RPMI7951 (cell line): ENCODE data around the gene CDC42BPB. TPM values are rescaled to one million over a fixed set of nuclear protein-coding genes. Genes with fewer than 3 reads are reported as not detected.

Experiments used
- DNase-seq: peaks from one replicate; pipeline ENCODE4 v3.0.0-alpha.2; 2012; ENCODE audit warnings: low read depth
- total RNA-seq: library from RNA; depleted of rRNA; stranded (reverse); fragments of >200 nt; shearing (Covaris generic); gene quantifications from 2 replicates; pipeline ENCODE4 v1.2.3, GENCODE V29; 2014

CDC42BPB gene
- total RNA-seq, 1 experiment from 2014 or later = 22.0 TPM

DNA sequence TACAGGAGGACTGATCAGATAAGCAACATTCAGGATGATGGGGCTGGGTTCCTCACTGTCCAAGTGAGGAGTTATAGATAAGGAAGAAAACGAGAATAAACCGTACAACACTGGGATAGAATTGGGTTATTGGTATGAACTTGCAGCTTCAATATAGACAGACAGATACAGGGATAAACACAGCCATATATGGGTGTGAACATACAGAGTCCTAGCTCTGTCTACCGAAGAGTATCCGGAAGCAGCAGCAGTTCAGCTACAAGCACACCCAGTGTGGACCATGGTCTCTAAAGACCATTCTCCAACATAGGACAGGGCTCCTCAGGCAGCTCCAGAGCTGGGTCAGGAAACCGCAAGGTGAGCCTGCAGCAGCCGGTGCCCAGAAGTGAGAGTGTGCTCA lies 40.8 kb downstream of the CDC42BPB start:
- DNase-seq = no peak

DNA sequence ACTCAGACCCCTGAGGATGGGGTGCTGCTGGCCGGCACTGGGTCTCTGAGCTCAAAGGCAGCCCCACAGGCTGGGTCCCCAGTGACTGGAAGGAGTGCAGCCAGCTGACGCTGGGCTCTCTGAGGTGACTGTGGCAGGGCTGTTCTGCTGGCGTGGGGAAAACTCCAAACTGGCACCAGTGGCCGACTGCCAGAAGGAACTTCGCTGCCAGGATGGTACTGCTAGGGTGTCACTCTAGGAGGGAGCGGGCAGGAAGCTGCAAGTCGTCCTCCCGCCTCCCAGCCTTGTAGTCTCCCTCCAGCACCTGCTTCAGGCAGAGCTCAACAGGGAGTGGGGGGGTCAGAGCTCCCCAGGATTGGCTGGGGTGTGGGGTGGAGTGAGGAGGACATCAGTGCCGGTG lies 41.3 kb downstream of the CDC42BPB start:
- no peak for DNase-seq

DNA sequence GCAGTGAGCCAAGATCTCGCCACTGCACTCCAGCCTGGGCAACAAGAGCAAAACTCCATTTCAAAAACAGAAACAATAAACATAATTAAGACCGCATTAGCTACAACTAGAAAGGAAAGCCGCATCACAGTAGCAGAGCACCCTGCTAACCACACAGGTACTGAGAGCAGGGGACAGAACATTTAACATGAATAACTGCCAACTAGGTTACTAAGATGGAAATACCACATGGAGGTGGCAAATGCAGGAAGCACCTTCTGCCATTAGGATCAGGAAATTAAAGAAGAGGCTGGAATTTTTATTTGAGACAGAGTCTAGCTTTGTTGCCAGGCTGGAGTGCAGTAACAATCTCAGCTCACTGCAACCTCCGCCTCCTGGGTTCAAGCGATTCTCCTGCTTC lies 41.9 kb downstream of the CDC42BPB start:
- no peak for DNase-seq

DNA sequence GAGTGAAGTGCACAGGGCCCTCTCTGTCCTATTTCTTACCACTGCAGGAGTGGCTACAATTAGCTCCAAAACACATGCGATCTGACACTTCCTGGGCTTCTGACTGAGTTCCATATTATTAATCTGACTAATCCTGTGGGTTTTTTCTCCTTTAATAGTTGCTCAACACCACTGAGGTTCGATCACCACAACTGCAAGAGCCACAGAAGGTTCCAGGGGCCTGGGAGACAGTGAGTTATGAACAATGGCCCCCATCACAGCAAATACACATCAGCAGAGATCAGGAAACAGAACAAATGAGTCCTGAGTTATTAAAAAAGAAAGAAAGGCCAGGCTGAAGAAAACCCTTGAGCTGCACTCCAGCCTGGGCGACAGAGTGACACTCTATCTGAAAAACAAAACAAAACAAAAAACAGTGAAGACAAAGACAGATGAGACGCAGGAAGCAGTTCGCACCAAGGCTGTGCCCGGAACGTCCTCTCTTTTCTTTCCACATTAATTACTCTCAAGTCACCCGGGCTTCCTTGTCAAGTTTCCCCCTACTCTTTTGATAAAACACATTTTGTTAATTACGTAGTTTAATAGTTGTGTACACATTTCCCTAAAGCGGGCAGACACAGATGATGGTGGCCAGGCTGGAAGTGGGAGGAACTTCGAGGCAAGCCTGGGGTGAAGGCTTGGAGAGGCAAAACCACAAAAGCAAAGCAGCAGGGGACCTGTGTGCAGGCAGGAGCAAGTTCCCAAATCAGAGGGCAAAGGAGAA lies 42.7 kb downstream of the CDC42BPB start:
- DNase-seq = peak; percentile 31

DNA sequence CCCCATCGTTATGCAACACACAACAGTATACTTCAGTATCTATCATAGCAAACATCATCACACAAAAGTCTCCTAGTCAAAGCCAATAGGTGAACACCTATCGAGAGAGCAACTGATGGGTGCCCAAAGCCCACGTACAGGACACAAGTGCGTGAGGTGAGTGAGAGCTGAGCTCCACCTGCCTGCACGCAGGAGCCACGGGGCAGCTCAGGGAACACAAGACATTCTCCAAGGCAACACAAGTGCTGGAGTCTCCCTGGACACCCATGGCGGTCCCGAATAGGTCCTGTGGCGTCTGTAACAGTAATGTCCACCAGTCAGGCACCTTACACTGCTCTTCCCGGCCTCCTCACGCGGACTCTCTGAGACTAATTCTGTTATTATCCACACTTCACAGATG lies 44.3 kb downstream of the CDC42BPB start:
- no peak for DNase-seq

DNA sequence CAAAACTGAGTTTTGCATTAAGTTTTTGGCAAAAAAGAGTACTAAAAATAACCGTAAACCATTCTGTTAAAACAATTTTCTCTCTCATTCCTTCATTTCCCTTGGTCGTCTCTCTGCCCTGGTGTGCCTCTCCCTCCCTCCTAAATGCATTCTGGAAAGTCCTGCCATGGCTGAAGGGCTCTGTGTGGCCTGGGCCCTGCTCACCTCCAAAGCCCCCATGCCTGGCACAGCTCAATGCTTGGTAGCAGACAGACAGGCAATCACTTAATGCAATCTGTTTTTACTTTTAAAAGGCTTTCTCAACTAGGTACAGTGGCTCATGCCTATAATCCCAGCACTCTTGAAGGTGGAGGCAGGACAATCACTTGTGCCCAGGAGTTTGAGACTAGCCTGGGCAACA lies 47.8 kb downstream of the CDC42BPB start:
- no peak for DNase-seq

DNA sequence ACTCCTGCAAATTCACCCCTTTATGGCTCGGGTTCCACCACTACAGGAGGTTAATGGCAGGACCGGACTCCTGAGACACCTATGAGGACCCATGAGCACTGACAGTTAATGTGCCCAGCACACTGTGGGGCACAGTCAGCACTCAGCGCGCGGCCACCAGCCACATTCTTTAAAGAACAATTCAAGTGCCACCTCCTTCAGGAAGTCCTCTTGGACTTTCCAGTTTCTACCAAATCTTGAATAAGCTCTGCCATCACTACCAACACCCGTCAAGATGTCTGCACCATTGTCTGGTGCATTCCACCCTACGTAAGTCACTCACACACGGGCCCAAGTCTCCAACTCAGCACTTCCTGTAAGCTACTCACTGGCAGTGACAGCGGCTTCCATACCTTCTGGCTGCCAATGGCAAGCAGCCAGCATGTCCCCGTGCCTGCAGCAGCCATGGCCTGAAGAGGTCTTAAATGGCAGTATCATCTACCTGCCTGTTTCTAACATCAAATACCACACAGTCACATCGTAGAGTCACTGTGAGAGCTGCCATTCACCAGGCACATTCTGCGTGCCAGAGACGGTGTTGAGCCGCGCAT lies 48.5 kb downstream of the CDC42BPB start:
- no peak for DNase-seq

DNA sequence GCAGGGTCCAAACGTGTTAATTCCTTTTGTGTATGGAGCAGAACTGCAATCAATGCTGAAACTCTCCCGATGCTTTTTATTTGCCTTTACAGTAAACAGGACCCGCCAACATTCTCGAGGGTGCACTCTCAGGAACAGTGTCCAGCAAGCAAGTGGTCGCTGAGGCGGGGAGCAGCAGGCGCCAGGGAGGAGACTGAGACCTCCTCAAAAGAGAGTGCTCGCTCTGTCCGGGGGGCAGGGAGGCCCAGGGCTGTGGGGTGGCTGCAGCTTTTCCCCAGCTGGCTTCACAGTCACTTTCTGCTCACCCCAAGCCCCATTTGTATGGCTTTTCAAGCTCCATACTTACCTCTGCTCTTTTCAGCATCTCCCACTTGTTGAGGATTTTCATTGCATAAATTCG lies 49.2 kb downstream of the CDC42BPB start:
- no peak for DNase-seq

DNA sequence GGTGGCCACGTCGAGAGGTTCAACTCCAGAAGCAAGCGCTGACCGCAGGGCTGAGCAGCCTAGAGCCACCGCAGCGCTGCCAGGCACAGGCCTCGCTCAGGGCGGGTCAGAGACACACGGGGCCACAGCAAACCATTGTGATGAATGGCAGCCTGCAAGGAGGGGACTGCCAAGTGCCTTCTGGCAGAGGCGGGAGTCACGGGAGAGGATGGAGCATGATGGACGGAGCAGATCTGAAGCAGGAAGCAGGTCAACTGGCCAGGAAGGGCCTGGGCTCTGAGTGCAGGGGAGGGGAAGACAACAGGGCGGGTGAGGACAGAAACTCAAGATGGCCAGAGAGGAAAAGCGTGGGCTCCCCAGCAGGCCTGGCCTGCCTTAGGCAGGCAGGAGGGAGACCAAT lies 49.8 kb downstream of the CDC42BPB start:
- DNase-seq = no peak

DNA sequence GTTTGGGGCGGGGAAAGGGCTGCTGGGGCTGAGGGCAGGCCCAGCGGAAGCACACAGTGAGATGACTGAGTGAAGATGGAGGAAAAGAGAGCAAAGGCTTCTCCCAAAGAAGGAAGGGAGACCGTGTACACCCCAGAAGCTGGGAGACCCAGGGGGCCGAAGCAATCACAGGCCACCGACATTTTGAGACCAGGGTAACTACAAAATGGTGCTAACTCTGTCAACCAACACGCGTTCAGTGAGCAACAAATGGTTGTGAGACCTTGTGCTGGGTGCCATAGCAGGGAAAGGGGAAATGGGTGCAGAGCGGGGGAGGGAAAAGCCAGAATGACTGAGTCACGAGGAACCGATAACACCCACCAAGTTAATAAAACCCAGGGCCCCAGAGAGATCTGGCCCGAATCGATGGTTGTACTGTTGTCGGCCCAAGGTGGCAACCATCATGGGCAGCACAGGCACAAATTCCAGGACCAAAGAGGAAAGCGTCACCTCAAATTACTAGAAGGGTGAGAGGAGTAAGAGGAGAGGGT lies 50.3 kb downstream of the CDC42BPB start:
- no peak for DNase-seq

DNA sequence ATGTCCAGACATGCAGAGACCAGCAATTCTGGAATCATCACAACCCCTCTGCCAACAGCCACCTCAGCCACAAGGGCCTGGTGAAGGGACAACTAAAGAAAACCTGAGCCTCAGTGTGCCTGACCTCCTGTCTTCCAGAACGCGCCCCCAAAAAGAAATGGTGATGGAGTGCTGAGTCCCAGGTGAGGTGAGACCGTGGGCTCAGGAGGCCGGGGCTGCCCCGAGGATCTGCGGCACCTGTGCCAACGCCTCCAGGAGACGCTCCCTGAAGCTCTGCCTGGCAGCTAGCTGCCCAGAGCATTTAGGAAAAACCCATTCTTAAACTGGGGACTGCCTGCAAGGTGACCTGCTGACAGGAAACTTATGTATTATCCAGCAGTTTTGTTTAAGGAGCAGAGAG lies 51.2 kb downstream of the CDC42BPB start:
- no peak for DNase-seq

DNA sequence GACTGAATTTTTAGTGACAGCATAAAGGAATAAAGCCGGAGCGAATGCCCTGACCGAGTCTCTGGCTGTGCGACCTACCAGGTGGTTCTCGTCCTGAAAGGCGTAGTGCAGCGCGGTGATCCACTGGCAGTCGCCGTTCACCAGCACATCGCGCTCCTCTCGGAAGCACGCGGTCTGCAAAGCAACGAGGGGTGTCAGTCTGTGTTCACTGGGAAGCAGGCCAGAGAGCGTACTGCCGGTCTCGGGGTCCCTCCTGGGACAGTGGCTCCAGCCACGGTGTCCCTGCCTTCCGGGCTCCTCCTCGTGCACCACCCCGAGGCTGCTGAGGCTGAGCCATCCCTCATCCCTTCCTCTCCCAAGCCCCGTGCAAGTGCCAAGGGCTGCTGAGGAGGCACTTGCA lies 53.5 kb downstream of the CDC42BPB start:
- no peak for DNase-seq

DNA sequence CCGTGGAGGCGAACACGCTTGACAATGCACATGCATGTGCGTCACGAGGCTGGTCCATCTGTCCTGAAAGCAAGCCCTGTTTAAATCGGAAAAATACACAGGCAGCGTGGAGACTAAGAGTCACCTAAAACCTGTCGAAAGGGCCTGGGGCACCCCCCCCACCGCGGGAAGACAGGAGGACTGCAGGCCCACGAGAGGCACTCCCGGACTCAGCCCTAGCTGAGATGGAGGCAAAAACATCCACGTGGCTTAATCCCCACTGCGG lies 54.1 kb downstream of the CDC42BPB start:
- no peak for DNase-seq

DNA sequence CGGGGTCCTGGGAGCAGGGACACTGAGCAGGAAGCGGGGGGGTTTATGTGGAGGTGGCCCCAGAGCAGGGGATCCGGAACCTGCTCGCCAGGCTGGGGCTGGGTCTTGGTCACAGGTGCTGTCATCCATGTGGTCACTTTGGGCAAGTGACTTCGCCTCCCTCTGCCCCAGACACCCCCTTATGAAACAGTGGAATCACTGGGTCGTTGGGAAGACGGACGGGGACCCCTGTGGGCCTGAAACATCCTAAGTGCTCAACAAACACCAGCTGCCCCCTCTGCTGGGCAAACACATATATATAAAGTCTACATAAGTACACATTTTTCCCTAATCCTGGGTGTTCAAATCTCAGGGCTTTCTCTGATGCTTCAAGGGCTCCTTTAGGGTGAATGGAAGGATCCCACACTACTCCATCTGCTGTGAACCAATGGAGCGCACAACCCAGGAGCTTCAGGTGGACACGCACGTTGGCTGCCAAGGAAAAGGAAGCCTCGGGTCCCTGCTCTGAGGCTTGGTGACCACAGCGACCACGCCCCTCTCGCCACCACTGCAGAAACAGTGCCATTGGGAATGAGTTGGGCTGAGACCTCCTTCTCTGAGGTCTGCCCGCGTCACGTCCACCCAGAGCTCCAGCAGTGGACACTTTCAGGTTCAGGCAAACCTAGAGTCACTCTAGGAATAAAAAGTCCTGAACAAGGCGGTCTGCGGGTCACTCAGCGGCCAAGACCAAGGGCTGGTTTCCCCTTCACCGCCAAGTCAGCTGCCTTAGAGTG lies 54.6 kb downstream of the CDC42BPB start:
- no peak for DNase-seq

DNA sequence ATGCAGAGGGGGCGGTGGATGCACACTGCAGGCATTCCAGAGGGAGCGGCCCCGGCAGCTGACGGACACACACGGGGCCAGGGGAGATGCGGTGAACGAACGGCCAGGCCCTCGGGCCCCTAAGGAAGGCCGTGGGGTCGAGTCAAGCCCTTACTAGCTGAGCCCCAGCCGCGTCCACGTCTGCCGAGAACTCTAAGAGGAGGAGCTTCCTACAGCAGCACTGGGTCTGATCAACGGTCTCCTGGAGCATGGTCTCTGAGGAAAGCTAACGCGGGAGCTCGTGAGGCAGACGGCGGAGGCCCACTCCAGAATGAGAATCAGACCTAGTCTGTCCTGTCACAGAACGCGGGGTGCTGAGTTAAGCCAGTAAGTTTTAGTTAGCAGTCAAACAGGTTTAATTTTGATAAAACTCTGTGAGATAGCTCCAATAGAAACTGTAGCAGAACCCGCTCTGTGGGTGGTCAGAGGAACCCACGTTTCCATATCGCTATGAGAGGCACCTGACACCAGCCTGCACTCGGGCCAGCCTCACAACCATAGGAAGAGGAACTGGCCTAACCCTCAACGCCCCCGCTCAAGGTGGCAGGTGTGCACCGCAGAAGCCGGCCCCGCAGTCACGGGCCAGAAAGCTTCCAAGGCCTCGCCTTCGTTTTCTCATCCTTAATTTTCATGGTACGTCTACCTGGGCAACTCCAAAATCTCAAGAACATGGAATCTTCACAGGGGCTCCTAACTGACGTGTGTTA lies 55.5 kb downstream of the CDC42BPB start:
- no peak for DNase-seq

DNA sequence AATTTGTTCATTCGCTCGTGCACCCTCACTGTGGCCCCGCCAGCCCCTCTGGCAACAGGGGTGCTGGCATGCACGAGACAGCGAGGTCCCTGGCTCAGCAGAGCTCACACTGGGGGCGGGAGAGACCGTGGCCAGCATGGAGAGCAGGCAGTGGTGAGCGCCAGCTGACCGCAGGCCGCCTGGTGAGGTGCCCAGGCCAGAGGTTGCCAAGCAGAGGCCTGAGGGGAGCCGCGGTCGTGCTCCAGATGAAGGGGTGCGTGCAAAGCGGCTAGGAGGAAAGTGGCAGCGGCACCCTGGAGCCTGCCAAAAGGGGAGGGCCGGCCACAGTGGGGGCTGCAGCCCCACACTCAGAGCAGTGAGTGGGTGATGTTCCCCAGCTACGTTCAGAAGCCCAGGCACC lies 56.1 kb downstream of the CDC42BPB start:
- no peak for DNase-seq

DNA sequence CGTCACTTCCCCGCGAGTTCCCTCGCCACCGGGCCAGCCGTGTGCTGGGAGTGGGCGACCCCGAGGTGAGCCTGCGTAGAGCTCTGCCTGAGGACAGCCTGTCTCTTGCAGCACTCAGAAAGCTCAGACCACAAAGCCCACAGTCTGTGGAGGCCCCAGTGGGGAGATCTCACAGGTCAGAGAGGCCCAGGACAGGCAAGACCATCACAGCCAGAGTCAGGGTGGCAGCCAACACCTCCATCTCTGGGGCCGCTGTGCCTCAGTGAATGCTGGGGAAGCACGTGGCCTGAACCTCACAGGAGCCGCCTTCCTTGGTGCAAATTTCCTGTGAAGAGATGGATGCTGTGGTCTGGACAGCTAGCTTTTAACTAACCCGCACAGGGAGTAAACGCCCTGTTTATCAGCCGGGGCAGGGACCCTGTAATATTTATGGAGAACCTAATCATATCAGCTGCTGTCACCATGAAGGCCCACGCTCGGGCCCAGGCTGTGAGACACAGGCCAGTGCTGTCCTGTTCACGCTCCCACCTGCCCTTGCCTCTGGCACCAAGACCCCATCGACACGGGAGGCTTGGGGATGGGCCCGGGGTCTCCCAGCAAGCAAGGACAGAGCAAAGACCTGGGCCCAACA lies 56.9 kb downstream of the CDC42BPB start:
- no peak for DNase-seq

DNA sequence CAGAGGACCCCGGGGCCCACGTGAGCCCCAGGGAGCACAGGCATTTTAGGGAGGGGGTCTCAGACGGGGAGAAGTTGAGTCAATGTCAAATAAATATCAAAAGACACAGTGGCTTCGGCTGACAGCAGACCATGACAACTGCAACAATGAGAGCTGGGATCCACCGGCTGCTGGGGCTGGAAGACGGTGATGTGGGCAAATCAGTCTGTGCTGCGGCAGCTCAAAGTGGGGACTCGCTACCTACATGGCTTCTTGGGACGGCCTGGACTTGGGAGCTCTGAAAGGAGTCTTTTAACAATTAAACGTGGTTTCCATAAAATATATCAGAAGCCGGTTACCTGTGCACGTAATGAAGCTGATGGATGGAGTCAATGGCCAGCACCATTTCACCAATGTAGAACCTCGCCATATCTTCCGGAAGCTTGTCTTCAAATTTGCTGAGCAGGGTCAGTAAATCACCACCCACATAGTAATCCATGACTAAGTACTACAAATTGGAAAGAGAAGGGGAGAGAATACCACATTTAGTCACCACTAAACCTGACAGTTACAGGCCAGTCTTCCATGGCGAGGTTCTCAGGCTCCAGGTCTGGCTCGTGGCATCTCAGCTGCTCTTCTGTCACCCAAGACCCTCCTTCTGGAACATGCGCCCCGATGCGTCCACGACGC lies 58.0 kb downstream of the CDC42BPB start:
- DNase-seq = no peak

DNA sequence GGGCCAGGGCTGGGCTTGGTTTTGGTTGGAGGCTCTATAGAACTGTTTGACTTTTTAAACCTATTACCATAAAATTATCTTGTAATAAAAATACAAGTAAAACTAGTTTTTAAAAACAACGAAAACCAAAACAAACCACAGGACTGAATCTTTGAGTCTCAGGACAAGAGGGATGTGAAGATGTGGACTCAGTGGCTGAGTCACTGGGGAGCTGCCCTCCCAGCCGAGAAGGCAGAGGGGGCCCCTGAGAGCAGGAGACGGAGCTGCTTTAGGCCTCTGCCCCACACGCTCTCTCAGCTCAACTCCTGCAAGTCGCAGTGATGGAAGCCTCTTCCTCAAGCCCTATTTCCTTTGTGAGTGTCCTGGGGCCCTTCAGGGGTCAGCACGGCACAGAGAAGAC lies 59.0 kb downstream of the CDC42BPB start:
- no peak for DNase-seq

DNA sequence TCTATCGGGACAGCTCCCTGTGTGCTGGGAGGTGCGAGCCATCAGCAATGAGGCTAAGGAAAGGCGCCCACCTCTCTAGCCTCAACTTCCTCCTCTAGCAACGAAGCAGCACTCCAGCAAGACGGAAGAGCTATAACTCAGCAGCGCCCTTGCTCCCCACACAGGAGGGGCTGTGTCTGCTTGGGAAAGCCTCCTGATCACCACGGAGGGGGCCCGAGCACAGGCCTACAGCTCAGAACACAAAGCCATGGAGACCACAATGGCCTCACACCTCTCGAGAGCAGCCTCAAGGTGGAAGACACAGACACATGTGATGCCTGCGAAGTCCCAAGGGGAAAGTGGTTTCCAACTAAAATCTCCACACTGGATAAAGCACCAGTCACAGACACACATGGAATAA lies 60.4 kb downstream of the CDC42BPB start:
- no peak for DNase-seq

DNA sequence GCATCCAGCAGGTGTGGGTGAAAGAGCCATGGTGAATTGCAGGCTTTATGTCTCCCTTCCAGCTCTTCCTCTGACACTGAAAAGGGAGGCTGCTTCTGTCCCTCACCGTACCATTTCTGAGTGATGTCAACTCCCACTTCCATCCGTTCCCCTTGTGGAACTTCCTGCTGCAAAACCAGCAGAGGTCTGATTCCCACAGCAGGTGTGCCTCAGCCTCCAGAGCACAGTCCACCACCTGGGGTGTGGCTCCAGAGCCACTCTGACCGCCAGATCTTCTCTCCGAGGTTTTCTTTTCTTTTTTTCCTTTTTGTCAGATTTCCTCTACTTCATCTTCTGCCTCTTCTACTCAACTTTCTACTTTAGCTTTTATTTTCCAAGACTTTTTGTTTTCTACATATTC lies 62.7 kb downstream of the CDC42BPB start:
- DNase-seq = no peak
